ENCODE data around the gene ASB3. TPM values are rescaled to one million over a fixed set of nuclear protein-coding genes. Genes with fewer than 3 reads are reported as not detected.
"Not testable (repeated sequence)": the region's sequence is repeated elsewhere in the genome, so short reads cannot be mapped to it uniquely, and the experiment has no call there.

Gene ASB3
- polyA plus RNA-seq, 1 donor from 2014 or later, result 60.4 TPM

- no peaks in the 10 kb centered on the region for H3K36me3 ChIP-seq (ENCODE audit: insufficient read depth, low read length)
- no peaks in the 10 kb centered on the region for H3K79me2 ChIP-seq (replicated peaks; ENCODE audit: insufficient read depth, low read length)
- H3F3A ChIP-seq (ENCODE audit: insufficient read depth, low read length, poor library complexity, severe bottlenecking), result no peaks in the 10 kb centered on the region
- H3K4me2 ChIP-seq (ENCODE audit: low read length), result no peak overlapping the region
- H3K27ac ChIP-seq (ENCODE audit: low read length), result no peak overlapping the region
- no peaks in the 10 kb centered on the region for H3K27me3 ChIP-seq (ENCODE audit: insufficient read depth, low read depth, low read length)
- no peak for TF ChIP-seq REST (IDR thresholded peaks at IDR 0.05; ENCODE audit: borderline replicate concordance)
- TF ChIP-seq RAD21 (conservative IDR thresholded peaks at IDR 0.05), result no peak
- no peak for TF ChIP-seq EZH2 (IDR thresholded peaks at IDR 0.05; ENCODE audit: borderline replicate concordance, insufficient read depth, low read length, poor library complexity, severe bottlenecking)
- no peak overlapping the region for H2AFZ ChIP-seq (ENCODE audit: low read depth, low read length)
- H3K9me3 ChIP-seq (ENCODE audit: low read length), result no peaks in the 10 kb centered on the region
- no peak overlapping the region for H3K4me3 ChIP-seq (ENCODE audit: low read length)
- no peak overlapping the region for H3K9ac ChIP-seq (ENCODE audit: low read length)
- H3K9me2 ChIP-seq (ENCODE audit: insufficient read depth, low read length), result no peaks in the 10 kb centered on the region
- H4K20me1 ChIP-seq (ENCODE audit: insufficient read depth), result no peaks in the 10 kb centered on the region
Observed at GRCh38 chr2:53660886-53661285, 125.9 kb downstream of the ASB3 start.

- H3K9ac ChIP-seq (ENCODE audit: low read length); H3K4me2 ChIP-seq (ENCODE audit: low read length); H3K9me3 ChIP-seq (ENCODE audit: low read length); H3K27me3 ChIP-seq (ENCODE audit: insufficient read depth, low read depth, low read length); H3K4me3 ChIP-seq (ENCODE audit: low read length); H3K27ac ChIP-seq (ENCODE audit: low read length); H3K79me2 ChIP-seq (replicated peaks; ENCODE audit: insufficient read depth, low read length); H3K9me2 ChIP-seq (ENCODE audit: insufficient read depth, low read length); H3F3A ChIP-seq (ENCODE audit: insufficient read depth, low read length, poor library complexity, severe bottlenecking); H2AFZ ChIP-seq (ENCODE audit: low read depth, low read length); H3K36me3 ChIP-seq (ENCODE audit: insufficient read depth, low read length); H4K20me1 ChIP-seq (ENCODE audit: insufficient read depth): not testable (repeated sequence)
Observed at GRCh38 chr2:53658474-53658873, 128.3 kb downstream of the ASB3 start.

- H3K4me2 ChIP-seq (ENCODE audit: low read length), result no peak overlapping the region
- no peaks in the 10 kb centered on the region for H3K36me3 ChIP-seq (ENCODE audit: insufficient read depth, low read length)
- no peak for TF ChIP-seq TAF1 (IDR thresholded peaks at IDR 0.05; ENCODE audit: low read depth)
- TF ChIP-seq SMC3 (conservative IDR thresholded peaks at IDR 0.05; ENCODE audit: poor library complexity), result no peak
- no peak for TF ChIP-seq POLR2AphosphoS5 (IDR thresholded peaks at IDR 0.05)
- TF ChIP-seq CTCF (IDR thresholded peaks at IDR 0.05; ENCODE audit: poor library complexity, severe bottlenecking), result no peak
- H3K27me3 ChIP-seq (ENCODE audit: insufficient read depth, low read depth, low read length), result no peaks in the 10 kb centered on the region
- H3K9me3 ChIP-seq (ENCODE audit: low read length), result no peaks in the 10 kb centered on the region
- H4K20me1 ChIP-seq (ENCODE audit: insufficient read depth), result no peaks in the 10 kb centered on the region
- no peak overlapping the region for H3K4me3 ChIP-seq (ENCODE audit: low read length)
- H3K27ac ChIP-seq (ENCODE audit: low read length), result no peak overlapping the region
- H3K9ac ChIP-seq (ENCODE audit: low read length), result no peak overlapping the region
- no peaks in the 10 kb centered on the region for H3F3A ChIP-seq (ENCODE audit: insufficient read depth, low read length, poor library complexity, severe bottlenecking)
- H3K79me2 ChIP-seq (replicated peaks; ENCODE audit: insufficient read depth, low read length), result no peaks in the 10 kb centered on the region
- no peak overlapping the region for H2AFZ ChIP-seq (ENCODE audit: low read depth, low read length)
- H3K9me2 ChIP-seq (ENCODE audit: insufficient read depth, low read length), result no peaks in the 10 kb centered on the region
Observed at GRCh38 chr2:53655256-53655655, 131.5 kb downstream of the ASB3 start.

All from neural cell (in vitro differentiated cells).